GM12864 (cell line): Measurements from ENCODE around the gene SEMA3F.

Experiments
- DNase-seq: peaks from one replicate; pipeline ENCODE4 v3.0.0-alpha.2; 2011; ENCODE audit warnings: low read depth
- H3K4me3 ChIP-seq: 2 replicates; pipeline ENCODE4 v1.5.1; 2011; ENCODE audit warnings: mild to moderate bottlenecking, low read depth, low read length, control low read depth
- TF ChIP-seq, protein P1 (sequence below): IDR thresholded peaks from 2 replicates; pipeline ENCODE4 v1.5.1; 2011; ENCODE audit warnings: low read depth, mild to moderate bottlenecking, moderate library complexity, low read length, control low read depth, inconsistent platforms; ENCODE audit errors: missing control alignments

SEMA3F gene

DNA sequence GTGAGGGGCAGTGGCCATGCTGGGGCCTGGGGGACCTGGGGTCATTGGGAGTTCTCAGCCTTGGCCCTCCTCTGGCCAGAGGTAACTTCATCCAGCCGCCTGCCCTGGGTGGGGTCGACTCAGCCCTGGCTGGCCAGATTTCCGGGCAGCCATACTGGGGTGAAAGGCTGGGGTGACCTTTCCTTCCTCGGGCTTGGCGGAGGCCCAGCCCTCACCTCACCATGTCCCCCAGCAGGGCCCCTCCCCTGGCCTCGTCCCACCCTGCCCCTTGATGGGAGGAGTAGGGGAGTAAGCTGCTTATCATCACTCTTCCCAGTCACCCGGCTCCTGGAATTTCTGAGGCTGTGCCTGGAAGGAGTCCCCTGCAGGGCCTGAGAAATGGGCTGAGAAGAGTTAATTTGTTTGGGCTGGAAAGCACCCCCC lies 5.4 kb downstream of the SEMA3F start:
- H3K4me3 ChIP-seq = no peak overlapping the region
- DNase-seq = no peak
- TF ChIP-seq, protein P1, sequence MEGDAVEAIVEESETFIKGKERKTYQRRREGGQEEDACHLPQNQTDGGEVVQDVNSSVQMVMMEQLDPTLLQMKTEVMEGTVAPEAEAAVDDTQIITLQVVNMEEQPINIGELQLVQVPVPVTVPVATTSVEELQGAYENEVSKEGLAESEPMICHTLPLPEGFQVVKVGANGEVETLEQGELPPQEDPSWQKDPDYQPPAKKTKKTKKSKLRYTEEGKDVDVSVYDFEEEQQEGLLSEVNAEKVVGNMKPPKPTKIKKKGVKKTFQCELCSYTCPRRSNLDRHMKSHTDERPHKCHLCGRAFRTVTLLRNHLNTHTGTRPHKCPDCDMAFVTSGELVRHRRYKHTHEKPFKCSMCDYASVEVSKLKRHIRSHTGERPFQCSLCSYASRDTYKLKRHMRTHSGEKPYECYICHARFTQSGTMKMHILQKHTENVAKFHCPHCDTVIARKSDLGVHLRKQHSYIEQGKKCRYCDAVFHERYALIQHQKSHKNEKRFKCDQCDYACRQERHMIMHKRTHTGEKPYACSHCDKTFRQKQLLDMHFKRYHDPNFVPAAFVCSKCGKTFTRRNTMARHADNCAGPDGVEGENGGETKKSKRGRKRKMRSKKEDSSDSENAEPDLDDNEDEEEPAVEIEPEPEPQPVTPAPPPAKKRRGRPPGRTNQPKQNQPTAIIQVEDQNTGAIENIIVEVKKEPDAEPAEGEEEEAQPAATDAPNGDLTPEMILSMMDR = no peak

DNA sequence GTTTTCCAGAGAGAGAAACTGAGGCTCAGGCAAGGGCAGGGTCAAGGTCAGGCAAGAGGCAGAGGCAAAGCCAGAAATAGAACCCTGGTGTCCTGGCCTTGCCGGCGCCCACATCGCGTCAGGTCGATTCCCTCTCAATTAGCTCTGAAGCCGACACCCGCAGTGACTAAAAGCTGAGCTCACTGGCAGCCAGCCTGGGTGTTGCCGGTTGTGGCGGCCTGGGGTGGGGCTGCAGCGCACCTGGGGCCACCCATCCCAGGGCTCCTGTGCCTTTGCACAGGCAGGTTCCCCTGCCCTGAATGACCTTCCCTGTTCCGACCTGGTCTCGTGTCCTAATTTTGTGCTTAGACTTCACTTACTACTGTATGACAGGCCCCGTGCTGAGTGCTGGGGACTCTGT lies 6.2 kb downstream of the SEMA3F start:
- no peak overlapping the region for H3K4me3 ChIP-seq
- no peak for DNase-seq
- TF ChIP-seq, protein P1 = no peak

DNA sequence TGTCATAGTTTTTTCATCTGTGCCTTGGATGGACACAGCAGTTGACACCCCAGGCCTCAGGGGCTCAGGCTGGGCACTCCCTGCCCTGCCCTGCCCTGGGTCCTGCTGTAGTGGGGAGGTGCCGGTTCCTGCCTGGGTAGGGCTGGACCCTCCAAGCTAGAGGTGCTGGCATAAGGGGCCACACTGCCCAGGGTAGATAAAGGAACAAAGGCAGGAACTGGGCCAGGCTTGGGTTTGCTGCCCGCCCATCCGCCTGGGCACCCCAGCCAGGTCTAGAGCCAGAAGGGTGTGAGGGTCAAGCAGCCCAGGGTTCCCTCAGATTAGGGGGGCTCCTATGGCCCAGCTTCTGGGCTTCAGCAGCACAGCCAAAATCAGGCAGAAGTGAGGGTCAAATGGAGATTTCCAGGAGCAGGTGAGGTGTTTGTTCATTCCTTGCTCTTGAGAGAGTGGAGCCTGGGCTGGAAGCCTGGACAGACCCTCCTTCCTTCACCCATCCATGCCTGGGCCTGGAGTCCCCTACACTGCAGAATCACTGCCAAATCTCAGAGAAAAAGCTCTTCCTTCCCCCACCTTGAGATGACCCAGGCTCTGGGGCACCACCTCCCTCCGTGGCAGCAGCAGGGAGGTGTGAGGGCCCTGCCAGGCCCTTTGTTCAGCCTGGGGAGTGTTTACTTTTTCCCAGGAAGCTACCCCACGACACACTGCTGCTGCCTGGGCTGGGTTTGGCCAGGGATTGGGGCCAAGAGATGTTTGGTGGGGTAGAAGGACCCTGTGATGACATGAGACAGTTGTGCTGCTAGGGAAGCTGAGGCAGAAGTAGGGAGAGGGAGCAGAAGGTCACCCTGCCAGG lies 7.1 kb downstream of the SEMA3F start:
- TF ChIP-seq, protein P1 = no peak
- no peak overlapping the region for H3K4me3 ChIP-seq
- DNase-seq = no peak

DNA sequence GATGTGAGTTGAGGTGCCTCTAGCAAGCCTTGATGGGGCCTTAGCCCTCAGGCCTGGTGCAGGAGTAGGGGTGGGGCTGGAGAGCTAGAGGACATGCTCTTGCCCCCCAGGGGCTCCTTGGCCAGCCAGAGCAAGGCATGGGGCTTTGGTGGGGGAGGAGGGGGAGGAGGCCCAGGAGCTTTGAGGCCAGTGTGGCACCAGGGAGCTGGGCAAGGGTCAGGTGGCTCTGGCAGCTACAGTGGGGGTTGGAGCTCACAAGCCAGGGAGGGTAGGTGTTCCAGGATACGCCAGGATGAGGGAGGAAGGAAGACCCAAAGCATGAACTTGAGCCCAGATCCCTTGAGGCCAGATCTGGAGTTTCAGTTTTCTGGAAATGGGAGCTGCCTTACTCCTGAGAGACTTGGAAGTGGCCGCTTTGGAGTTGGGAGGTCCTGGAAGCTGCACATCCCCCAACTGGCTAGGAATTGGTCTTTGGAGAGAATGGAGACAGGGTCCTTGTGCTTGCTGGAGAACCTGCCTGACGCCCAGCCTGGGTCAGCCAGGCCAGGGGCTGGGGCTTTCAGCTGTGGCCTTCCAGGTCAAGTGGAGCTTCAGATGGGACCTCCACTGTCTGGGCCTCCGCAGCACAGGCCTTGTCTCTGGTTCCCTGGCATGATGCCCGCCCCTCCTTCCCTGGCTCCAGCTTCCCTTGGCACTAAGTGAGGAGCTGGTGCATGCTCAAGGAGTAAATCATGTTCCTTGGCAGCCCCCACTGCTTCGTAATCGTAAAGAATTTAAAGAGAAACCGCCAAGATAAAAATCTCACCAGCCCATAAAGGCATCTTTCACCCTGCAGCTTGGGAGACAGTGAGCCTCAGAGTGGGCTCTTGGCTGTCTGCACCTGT lies 8.7 kb downstream of the SEMA3F start:
- DNase-seq = no peak
- no peak overlapping the region for H3K4me3 ChIP-seq
- TF ChIP-seq, protein P1 = no peak

DNA sequence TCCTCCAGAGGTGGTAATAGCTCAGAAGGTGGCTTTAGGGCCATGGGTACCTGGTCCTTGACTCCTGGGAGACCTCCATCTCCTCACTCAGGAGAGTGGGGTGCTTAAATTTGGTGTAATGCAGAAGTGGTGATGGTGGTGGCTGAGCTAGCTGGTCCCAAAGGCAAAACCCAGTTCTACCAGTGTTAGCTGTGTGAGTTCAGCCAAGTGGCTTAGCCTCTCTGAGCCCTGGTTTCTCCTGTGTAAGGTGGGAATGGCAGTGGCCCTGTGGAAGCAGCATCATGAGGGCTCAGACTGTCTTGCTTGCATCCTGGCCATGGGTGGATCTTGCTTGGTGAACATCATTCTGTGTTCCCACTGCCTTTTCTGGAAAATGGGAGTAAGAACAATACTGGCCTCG lies 9.4 kb downstream of the SEMA3F start:
- H3K4me3 ChIP-seq = no peak overlapping the region
- no peak for DNase-seq
- TF ChIP-seq, protein P1 = no peak

DNA sequence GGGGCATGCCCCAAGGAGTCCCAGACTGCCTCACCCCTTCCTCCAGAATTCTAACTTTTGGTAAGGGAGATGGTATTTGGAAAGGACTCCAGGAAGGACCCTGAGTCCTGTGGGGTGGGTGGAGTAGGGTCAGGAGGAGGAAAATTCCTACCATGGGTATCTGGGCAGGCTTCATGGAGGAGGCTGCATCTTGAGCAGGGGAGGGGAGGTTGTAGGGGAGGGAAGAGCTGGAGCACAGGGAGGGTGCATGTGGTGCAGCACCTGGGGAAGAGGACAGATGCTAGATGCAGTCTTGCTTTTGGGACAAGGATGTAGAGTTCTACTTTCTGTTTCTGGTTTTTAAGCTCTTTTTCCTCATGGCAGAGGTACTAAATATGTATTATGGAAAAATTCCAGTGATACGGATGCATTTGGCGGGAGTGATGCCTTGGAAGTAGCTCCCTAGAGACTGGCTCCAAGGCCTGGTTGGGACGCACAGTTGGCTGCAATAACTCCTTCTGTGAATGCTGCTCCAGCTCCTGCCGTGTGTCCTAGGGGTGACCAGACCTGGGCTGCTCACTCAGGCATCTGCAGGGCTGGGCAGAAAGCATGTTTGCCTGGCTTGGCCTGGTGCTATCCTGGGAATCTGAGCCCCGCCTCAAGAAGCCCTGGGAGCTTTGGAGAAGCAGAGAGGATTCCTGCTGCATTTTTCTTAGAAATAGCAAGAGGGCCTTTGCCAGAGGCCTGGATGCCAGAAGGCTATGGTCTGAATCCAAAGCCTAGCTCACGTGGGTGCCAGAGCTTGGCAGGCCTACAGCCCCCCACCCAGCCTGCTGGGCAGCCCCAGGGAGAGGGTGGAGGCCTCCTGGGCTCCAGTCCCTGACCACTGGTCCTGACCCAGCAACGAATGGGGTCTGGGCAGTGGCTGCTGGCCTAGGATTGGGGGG lies 10.1 kb downstream of the SEMA3F start:
- no peak for DNase-seq
- TF ChIP-seq, protein P1 = no peak
- H3K4me3 ChIP-seq = no peak overlapping the region
